ENCODE results near the gene SLC10A6. TPM values are rescaled to one million over a fixed set of nuclear protein-coding genes. Genes with fewer than 3 reads are reported as not detected.

The SLC10A6 gene
- total and polyA plus RNA-seq, 10 of the 15 experiments (the other 5 are each of a cell fraction or from before 2014, with no cell fraction given), result 0.05 TPM; not detected in 9

DNA sequence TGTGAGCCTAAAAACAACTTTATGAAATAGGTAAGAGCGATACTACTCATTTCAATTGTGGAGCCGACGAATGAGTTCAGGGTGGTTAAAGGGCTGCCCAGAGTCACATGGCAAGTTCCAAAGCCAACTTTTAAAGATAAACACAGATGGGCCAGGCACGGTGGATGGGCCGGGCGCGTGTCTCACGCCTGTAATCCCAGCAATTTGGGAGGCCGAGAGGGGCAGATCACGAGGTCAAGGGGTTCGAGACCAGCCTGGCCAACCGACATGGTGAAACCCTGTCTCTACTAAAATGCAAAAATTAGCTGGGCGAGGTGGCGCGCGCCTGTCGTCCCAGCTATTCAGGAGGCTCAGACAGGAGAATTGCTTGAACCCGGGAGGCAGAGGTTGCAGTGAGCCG, 44.0 kb upstream of the SLC10A6 start (continued):
- TF ChIP-seq, protein P1, sequence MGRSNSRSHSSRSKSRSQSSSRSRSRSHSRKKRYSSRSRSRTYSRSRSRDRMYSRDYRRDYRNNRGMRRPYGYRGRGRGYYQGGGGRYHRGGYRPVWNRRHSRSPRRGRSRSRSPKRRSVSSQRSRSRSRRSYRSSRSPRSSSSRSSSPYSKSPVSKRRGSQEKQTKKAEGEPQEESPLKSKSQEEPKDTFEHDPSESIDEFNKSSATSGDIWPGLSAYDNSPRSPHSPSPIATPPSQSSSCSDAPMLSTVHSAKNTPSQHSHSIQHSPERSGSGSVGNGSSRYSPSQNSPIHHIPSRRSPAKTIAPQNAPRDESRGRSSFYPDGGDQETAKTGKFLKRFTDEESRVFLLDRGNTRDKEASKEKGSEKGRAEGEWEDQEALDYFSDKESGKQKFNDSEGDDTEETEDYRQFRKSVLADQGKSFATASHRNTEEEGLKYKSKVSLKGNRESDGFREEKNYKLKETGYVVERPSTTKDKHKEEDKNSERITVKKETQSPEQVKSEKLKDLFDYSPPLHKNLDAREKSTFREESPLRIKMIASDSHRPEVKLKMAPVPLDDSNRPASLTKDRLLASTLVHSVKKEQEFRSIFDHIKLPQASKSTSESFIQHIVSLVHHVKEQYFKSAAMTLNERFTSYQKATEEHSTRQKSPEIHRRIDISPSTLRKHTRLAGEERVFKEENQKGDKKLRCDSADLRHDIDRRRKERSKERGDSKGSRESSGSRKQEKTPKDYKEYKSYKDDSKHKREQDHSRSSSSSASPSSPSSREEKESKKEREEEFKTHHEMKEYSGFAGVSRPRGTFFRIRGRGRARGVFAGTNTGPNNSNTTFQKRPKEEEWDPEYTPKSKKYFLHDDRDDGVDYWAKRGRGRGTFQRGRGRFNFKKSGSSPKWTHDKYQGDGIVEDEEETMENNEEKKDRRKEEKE (IDR thresholded peaks at IDR 0.05), result no peak
- no peak for TF ChIP-seq MTA2 (IDR thresholded peaks at IDR 0.05; ENCODE audit: low read depth)

DNA sequence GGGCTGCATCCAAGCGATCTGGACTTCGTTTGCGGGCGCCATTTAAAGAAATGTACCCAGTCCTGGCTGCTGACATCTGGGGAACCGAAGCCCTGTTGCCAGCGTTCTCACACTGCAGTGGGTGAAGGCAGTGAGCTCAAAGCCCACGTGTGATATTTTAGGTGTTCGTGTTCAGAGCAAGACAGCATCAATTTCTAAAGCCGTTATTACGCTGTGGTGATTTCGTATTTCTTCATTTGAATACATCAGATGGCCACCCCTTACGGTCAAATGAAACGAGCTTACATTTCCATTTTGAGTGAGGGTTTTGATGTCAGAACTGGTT, 43.4 kb upstream of the SLC10A6 start:
- in situ Hi-C loops (cut with MboI), result no loop called here
- Histone ChIP-seq H3K27ac (ENCODE audit: control insufficient read depth, insufficient read depth) (no peak overlapping the region), H2AFZ (ENCODE audit: control insufficient read depth, low read depth, low read length) (peak overlapping the region; percentile 26), H3K9me3 (replicated peaks; ENCODE audit: control insufficient read depth, insufficient read depth, low read length) (no peaks in the 10 kb centered on the region), H3K36me3 (ENCODE audit: control insufficient read depth in 2 of 2, insufficient read depth in 2 of 2, low read length in 1 of 2) (no peaks in the 10 kb centered on the region), H3K4me3 (peak overlapping the region; percentile 81), H3K4me1 (ENCODE audit: control insufficient read depth, insufficient read depth, low read length) (no peaks in the 10 kb centered on the region), H4K20me1 (ENCODE audit: control insufficient read depth, insufficient read depth) (no peaks in the 10 kb centered on the region), H3K9ac (ENCODE audit: control insufficient read depth, insufficient read depth, low read length) (peak overlapping the region; percentile 53; the same call in 1 of the 2 replicates), H3K4me2 (ENCODE audit: control insufficient read depth, insufficient read depth) (peak overlapping the region; percentile 96), H3K27me3 (replicated peaks in 1 of 2; ENCODE audit: control insufficient read depth in 2 of 2, insufficient read depth in 2 of 2, low read length in 1 of 2) (no peaks in the 10 kb centered on the region), H3K79me2 (ENCODE audit: control insufficient read depth, insufficient read depth, low read length) (no peaks in the 10 kb centered on the region)
- ChIA-PET CTCF (interaction anchor here (0.8 to 8.7 kb wide), 6 partner anchors 112 to 395 kb away, joined by 3 to 307 read pairs (median 4); partner anchors contain the start of gene PTPN13), POLR2A (interaction anchor here (1.0 kb wide), 1 partner anchor 393 kb away, joined by 3 read pairs; no protein-coding TSS in a partner anchor), SMC1A (ENCODE audit: uncharacterized antibody, unreplicated experiment) (interaction anchor here (0.7 to 8.7 kb wide), 7 partner anchors 22 to 395 kb away, joined by 3 to 190 read pairs (median 3); partner anchors contain the start of gene PTPN13), RAD21 (ENCODE audit: unreplicated experiment) (interaction anchor here (1.1 to 7.0 kb wide), 3 partner anchors 299 to 403 kb away, joined by 3 to 64 read pairs (median 12); partner anchors contain the start of gene PTPN13)
- no peak for FAIRE-seq
- intact Hi-C loops (cut with micrococcal nuclease; ENCODE audit: unreplicated experiment), result loop anchor here (10.0 kb wide), 1 partner anchor 848 kb away; no protein-coding TSS in a partner anchor
- ATAC-seq, result peak; percentile 40
- no TSS peak for BruUV-seq (replicated peaks)
- TF ChIP-seq BMI1 (IDR thresholded peaks at IDR 0.05; ENCODE audit: borderline replicate concordance) (no peak), FOXM1 (IDR thresholded peaks at IDR 0.05; ENCODE audit: low read depth, low read length) (no peak), CBX3 (IDR thresholded peaks at IDR 0.05; ENCODE audit: borderline replicate concordance, low read depth) (no peak), IRF4 (IDR thresholded peaks at IDR 0.05; ENCODE audit: low read depth, low read length) (no peak)
- TF ChIP-seq, protein P2, sequence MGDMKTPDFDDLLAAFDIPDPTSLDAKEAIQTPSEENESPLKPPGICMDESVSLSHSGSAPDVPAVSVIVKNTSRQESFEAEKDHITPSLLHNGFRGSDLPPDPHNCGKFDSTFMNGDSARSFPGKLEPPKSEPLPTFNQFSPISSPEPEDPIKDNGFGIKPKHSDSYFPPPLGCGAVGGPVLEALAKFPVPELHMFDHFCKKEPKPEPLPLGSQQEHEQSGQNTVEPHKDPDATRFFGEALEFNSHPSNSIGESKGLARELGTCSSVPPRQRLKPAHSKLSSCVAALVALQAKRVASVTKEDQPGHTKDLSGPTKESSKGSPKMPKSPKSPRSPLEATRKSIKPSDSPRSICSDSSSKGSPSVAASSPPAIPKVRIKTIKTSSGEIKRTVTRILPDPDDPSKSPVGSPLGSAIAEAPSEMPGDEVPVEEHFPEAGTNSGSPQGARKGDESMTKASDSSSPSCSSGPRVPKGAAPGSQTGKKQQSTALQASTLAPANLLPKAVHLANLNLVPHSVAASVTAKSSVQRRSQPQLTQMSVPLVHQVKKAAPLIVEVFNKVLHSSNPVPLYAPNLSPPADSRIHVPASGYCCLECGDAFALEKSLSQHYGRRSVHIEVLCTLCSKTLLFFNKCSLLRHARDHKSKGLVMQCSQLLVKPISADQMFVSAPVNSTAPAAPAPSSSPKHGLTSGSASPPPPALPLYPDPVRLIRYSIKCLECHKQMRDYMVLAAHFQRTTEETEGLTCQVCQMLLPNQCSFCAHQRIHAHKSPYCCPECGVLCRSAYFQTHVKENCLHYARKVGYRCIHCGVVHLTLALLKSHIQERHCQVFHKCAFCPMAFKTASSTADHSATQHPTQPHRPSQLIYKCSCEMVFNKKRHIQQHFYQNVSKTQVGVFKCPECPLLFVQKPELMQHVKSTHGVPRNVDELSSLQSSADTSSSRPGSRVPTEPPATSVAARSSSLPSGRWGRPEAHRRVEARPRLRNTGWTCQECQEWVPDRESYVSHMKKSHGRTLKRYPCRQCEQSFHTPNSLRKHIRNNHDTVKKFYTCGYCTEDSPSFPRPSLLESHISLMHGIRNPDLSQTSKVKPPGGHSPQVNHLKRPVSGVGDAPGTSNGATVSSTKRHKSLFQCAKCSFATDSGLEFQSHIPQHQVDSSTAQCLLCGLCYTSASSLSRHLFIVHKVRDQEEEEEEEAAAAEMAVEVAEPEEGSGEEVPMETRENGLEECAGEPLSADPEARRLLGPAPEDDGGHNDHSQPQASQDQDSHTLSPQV (IDR thresholded peaks at IDR 0.05), result no peak
- TF ChIP-seq, protein P3, sequence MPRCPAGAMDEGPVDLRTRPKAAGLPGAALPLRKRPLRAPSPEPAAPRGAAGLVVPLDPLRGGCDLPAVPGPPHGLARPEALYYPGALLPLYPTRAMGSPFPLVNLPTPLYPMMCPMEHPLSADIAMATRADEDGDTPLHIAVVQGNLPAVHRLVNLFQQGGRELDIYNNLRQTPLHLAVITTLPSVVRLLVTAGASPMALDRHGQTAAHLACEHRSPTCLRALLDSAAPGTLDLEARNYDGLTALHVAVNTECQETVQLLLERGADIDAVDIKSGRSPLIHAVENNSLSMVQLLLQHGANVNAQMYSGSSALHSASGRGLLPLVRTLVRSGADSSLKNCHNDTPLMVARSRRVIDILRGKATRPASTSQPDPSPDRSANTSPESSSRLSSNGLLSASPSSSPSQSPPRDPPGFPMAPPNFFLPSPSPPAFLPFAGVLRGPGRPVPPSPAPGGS (IDR thresholded peaks at IDR 0.05; ENCODE audit: borderline replicate concordance, insufficient read depth, low read depth, low read length, poor library complexity, severe bottlenecking), result no peak
- 30% methylated on average over 13 of the region's 13 CpGs for WGBS (ENCODE audit: insufficient coverage, insufficient replicate concordance, low lambda C conversion rate, missing lambda C conversion rate)
- DNase-seq (ENCODE audit: low read depth, low spot score), result no peak
